ENCODE measurements around the gene UBE2S. TPM values are rescaled to one million over a fixed set of nuclear protein-coding genes. Genes with fewer than 3 reads are reported as not detected.
A peak's percentile ranks its signal among the peaks of the same experiment; 100 is the strongest.
"Not testable (repeated sequence)": the region's sequence is repeated elsewhere in the genome, so short reads cannot be mapped to it uniquely, and the experiment has no call there.

The UBE2S gene
- 100 to 1,000 TPM in 1 of 4 donors, 10 to 100 TPM in 2, 1 to 10 TPM in 1; 3.2 to 141 (median 21.5) TPM for total RNA-seq

DNA sequence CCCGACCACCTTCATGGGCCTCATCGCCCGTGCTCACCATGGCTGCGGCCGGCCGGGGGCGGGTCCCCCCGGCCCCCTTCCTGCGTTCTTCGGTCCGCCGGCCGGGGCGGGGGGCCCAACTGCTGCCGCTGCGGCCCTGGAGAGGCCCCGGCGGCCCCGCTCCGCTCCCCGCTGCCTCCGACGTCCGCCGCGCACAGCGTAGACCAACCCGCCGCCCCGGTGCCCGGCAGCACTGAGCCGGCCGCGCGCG lies at the start of gene UBE2S:
UBE2S (minus strand) TSS at position 239 of the 250 bp plus-strand sequence; CDS start at position 40, 199 bp downstream.
- H3K4me1 ChIP-seq; DNase-seq; H3K27me3 ChIP-seq; H3K36me3 ChIP-seq; intact Hi-C loops (cut with DNase I; ENCODE audit: low total_unique reads); H3K9me3 ChIP-seq: not testable (repeated sequence)
- Histone ChIP-seq H3K27ac (peak within 1 kb of the TSS; percentile 95 to 98), H3K4me3 (peak within 1 kb of the TSS; percentile 90 to 93)
- TF ChIP-seq POLR2A (IDR thresholded peaks at IDR 0.05): peak; percentile 95 to 99
- TF ChIP-seq, protein P1, sequence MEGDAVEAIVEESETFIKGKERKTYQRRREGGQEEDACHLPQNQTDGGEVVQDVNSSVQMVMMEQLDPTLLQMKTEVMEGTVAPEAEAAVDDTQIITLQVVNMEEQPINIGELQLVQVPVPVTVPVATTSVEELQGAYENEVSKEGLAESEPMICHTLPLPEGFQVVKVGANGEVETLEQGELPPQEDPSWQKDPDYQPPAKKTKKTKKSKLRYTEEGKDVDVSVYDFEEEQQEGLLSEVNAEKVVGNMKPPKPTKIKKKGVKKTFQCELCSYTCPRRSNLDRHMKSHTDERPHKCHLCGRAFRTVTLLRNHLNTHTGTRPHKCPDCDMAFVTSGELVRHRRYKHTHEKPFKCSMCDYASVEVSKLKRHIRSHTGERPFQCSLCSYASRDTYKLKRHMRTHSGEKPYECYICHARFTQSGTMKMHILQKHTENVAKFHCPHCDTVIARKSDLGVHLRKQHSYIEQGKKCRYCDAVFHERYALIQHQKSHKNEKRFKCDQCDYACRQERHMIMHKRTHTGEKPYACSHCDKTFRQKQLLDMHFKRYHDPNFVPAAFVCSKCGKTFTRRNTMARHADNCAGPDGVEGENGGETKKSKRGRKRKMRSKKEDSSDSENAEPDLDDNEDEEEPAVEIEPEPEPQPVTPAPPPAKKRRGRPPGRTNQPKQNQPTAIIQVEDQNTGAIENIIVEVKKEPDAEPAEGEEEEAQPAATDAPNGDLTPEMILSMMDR (IDR thresholded peaks at IDR 0.05): peak in 1 of 4 experiments; percentile 18

DNA sequence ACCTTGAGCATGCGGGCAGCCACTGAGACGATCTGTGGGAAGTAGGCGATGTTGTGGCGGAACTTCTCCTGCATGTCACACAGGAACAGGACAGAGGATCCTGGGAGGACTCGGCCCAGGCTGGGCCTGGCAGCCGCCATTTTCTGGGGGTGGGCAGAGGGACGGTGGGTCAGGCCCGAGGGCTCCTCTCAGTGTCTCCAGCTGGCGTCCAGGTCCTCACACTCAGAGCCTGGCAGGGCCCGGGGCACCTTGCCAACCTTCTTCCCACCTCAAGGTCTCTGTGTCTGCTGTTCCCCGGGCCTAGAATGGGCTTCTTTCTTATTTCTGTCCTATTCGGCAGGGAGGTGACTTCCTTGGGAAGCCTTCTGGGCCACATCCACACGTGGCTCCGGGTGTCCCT lies 48.8 kb upstream of the UBE2S start:
- intact Hi-C loops (cut with DNase I; ENCODE audit: low total_unique reads): loop anchor here (10.0 kb wide), 1 partner anchor 172 kb away; the partner anchor contains the start of genes BRSK1 and HSPBP1
- no peak overlapping the region for H3K27ac ChIP-seq
- H3K4me3 ChIP-seq: no peak overlapping the region
- no peaks in the 10 kb centered on the region for H3K36me3 ChIP-seq
- no peak for DNase-seq
- no peaks in the 10 kb centered on the region for H3K9me3 ChIP-seq
- H3K27me3 ChIP-seq: peaks cover 10 to 11% of the 10 kb centered on the region in 2 donors
- TF ChIP-seq, protein P1 (IDR thresholded peaks at IDR 0.05): no peak
- TF ChIP-seq POLR2A (IDR thresholded peaks at IDR 0.05): no peak
- peaks cover 5 to 14% of the 10 kb centered on the region in 2 donors for H3K4me1 ChIP-seq

- no peak for DNase-seq
- no peak for TF ChIP-seq POLR2A (IDR thresholded peaks at IDR 0.05)
- Histone ChIP-seq H3K27ac (no peak overlapping the region), H3K27me3 (peaks cover 15% of the 10 kb centered on the region in 2 donors), H3K4me1 (peaks cover 5 to 18% of the 10 kb centered on the region in 2 donors), H3K36me3 (no peaks in the 10 kb centered on the region), H3K9me3 (no peaks in the 10 kb centered on the region), H3K4me3 (no peak overlapping the region)
- intact Hi-C loops (cut with DNase I; ENCODE audit: low total_unique reads): loop anchor here (10.0 kb wide), 1 partner anchor 171 kb away; the partner anchor contains the start of genes BRSK1 and HSPBP1
Measured at GRCh38 chr19:55455576-55456235, 48.1 kb upstream of the UBE2S start.

DNA sequence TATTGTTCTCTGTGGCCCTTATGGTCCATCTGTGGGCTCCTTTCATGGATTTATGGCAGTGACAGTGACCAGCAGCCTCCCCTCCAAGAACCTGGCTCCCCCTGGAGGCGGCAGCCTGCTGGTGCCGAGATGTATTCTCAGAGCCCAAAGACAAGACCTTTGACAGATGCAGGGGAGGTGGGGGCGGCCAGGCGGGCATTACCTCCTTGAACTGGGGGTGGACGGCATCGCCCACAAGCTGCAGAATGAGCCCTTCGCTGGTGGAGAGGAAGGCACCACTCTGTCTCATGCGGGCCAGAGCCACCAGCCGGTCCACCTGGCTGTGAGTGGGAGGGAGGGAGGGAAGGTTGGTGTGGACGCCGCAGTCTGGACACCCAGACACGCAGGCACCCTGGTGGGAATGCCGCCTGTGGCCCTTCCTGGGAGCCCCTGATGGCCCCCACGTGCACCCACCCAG lies 47.2 kb upstream of the UBE2S start:
- intact Hi-C loops (cut with DNase I; ENCODE audit: low total_unique reads): loop anchor here (10.0 kb wide), 1 partner anchor 170 kb away; the partner anchor contains the start of genes BRSK1 and HSPBP1
- no peak for TF ChIP-seq POLR2A (IDR thresholded peaks at IDR 0.05)
- TF ChIP-seq, protein P1 (IDR thresholded peaks at IDR 0.05): peak in 2 of 4 experiments; percentile 32 to 45
- Histone ChIP-seq H3K4me1 (peaks cover 0 to 18% of the 10 kb centered on the region in 2 donors), H3K27ac (no peak overlapping the region), H3K27me3 (peaks cover 15 to 16% of the 10 kb centered on the region in 2 donors), H3K9me3 (no peaks in the 10 kb centered on the region), H3K4me3 (no peak overlapping the region), H3K36me3 (no peaks in the 10 kb centered on the region)
- DNase-seq: no peak

- Histone ChIP-seq H3K4me1 (peaks cover 0 to 18% of the 10 kb centered on the region in 2 donors), H3K27me3 (peaks cover 18 to 24% of the 10 kb centered on the region in 2 donors), H3K27ac (no peak overlapping the region), H3K4me3 (no peak overlapping the region), H3K9me3 (no peaks in the 10 kb centered on the region), H3K36me3 (no peaks in the 10 kb centered on the region)
- no peak for TF ChIP-seq POLR2A (IDR thresholded peaks at IDR 0.05)
- TF ChIP-seq, protein P1 (IDR thresholded peaks at IDR 0.05): no peak
- intact Hi-C loops (cut with DNase I; ENCODE audit: low total_unique reads): loop anchor here (10.0 kb wide), 1 partner anchor 169 kb away; the partner anchor contains the start of genes BRSK1 and HSPBP1
- DNase-seq: no peak
Measured at GRCh38 chr19:55453511-55454260, 46.1 kb upstream of the UBE2S start.
